Limb (tissue), 2 donors: ENCODE results near the gene YBX2.

Experiments used
- DNase-seq, 2 donors: peaks; one replicate each; pipeline ENCODE4 v3.0.0-alpha.2; 2016; ENCODE audit errors: extremely low spot score in 2 of 2

The YBX2 gene

GRCh38 chr17:7323731-7324437 is 29.4 kb upstream of the YBX2 start:
- DNase-seq, result peak in 1 of 2 donors; percentile 77

DNA sequence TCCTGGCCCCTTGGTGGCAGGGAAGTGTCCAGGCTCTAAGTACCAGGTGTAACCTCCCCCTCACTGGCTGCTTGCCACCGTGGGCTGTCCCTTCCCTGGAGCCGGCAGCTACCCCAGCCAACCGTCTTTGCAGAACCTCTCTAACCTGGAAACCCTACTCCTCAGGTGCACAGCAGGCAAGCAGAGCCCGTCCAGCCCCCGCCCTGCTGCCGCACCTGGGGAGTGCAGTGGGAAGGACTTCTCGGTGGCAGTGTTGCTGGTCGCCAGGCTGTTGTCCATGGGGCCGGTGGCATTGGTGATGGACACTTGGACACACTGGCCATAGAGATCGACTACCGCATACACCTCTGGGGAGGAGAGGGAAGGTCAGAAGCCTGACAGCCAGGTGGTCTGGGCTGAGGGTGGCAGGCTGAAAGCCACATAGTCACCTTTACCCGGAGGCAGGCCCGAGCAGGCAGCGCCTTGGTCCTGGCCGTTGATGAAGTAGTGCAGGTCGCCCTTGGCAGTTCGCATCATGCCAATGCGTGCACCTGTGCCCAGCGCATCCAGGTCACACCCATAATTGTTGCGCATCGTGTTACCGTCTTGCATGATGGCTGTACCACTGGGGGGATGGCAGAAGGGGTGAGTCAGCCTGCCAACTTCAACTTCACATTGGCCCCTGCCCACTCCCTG is 28.2 kb upstream of the YBX2 start:
- no peak for DNase-seq

- DNase-seq, result no peak
Observed at GRCh38 chr17:7321466-7321865, 27.0 kb upstream of the YBX2 start.

- DNase-seq, result no peak
Observed at GRCh38 chr17:7318121-7318860, 23.9 kb upstream of the YBX2 start.

DNA sequence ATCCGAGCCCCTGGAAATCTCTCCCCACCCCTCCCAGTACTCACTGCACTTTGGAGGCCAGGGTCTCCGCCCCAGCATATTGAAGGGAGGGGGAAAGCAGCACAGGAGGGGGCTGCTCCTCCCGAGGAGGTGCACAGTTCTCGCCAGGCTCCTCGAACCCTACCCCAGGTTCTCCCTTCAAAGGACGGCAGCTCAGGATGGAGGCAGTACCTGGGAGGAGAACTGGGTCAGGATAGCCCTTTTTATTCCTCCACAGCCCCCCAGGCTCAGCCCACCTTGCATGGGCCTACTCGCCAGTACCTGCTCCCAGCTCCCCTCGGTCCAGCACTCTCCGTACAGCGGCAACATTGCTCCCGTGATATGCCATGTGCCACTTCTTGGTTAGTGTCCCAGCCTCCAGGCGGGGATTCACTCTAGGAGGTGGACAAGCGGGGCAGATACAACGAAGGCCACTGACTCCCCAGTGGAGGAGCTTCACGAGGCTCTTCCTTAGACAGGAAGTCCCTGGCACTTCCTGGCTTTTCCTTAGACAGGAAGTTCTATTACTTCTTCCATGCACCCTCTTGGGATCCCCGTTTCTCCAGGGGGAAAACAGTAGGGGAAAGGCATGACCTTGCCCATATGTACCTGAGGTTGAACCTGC is 22.8 kb upstream of the YBX2 start:
- DNase-seq, result no peak

DNA sequence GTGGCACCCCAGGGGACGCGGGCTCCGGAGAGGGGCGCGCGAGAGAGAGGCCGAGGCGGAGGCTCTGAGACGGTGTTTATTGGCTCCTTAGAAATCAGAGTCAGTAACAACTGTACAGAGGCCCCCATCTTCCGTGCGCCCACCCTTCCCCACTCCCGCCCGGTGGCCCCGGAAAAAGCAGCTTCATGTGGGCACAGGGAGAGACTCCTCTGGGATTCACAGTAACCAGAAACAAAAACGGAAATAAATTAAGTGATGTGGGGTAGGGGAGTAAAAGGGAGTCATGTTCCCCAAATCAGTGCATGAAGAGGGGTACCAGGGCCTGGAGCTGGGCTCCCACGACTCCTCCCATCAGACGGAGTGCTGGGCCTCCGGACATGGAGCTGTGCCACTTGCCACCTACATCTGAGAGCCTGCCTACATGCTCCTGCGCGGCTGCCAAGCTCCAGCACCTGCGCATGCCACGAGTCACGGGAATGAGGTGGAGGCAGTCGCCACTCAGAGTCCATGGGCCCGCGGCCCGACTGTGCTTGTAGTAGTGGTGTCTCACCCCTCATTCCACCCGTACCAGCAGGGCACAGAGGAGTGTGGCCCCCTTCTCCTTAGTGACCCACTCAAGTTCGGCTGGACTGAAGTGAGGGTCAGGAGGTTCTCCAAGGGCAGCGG is 21.3 kb upstream of the YBX2 start:
- no peak for DNase-seq

- DNase-seq, result peak; percentile 84 to 95
Observed at GRCh38 chr17:7314719-7315569, 20.5 kb upstream of the YBX2 start, which contains the start of gene GPS2. Gene GPS2 (minus strand): TSS chr17:7315360. CDS start chr17:7315052, 308 bp downstream.

DNA sequence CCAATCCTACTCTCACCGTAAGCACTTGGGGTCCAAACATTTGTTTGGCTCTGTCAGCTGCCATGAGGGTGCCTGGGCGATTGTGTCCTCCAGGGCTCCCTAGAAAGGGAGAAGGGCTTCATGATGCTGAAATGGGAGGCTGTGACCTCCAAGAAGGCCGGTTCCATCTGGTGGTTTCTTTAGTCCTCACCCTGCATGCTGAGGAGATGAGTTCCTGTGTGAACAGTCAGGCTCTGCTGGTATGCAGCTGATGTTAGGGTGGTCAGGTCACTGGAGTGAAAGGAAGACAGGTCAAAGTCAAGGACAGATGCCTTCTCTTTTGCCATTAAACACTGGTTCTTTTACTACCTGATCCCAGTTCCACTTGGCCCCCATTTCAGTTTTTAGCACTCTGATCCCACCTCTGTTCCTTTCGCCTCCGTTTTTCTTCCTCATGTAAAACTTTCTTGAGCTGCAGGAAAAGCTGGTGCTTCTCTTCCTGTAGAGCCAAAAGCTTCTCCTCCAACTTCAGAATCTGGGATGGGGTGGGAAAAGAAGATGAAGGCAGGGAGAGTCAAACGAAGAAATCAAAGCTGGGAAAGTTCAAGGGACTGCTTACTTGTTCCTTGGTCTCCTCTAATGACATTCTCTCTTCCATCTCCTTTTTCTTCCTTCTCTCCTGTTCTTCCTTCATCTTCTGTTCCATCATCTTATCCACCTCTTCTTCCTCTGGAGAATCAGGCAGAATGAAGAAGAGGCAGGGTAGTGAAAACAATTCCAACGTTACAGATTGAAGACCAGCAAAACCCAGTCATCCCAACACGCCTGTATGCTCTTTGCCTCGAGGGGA is 19.7 kb upstream of the YBX2 start:
- DNase-seq, result no peak

GRCh38 chr17:7313088-7313889 is 18.9 kb upstream of the YBX2 start:
- no peak for DNase-seq

GRCh38 chr17:7312432-7313087 is 18.1 kb upstream of the YBX2 start:
- no peak for DNase-seq

DNA sequence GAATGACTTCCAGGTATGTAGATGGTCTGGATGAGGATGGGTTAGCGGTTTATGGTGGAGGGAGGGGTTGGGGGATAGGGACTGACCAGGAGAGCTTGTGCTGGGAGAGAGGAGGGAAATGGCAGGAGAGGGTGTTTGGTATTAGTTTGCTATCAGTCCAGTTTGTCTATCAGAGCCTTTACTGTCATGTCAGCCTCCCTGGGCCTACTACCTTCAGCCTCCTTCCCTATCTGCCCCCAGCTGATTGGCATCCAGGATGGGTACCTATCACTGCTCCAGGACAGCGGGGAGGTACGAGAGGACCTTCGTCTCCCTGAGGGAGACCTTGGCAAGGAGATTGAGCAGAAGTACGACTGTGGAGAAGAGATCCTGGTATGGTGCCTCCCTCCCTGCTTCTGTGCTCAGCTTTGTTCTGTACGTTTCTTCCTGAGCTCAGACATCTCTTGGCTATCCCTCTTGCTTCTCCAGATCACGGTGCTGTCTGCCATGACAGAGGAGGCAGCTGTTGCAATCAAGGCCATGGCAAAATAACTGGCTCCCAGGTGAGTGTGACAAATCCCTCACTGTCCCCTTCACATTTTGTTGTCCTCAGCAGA is 16.8 kb upstream of the YBX2 start:
- DNase-seq, result no peak

GRCh38 chr17:7309628-7310027 is 15.2 kb upstream of the YBX2 start:
- no peak for DNase-seq

DNA sequence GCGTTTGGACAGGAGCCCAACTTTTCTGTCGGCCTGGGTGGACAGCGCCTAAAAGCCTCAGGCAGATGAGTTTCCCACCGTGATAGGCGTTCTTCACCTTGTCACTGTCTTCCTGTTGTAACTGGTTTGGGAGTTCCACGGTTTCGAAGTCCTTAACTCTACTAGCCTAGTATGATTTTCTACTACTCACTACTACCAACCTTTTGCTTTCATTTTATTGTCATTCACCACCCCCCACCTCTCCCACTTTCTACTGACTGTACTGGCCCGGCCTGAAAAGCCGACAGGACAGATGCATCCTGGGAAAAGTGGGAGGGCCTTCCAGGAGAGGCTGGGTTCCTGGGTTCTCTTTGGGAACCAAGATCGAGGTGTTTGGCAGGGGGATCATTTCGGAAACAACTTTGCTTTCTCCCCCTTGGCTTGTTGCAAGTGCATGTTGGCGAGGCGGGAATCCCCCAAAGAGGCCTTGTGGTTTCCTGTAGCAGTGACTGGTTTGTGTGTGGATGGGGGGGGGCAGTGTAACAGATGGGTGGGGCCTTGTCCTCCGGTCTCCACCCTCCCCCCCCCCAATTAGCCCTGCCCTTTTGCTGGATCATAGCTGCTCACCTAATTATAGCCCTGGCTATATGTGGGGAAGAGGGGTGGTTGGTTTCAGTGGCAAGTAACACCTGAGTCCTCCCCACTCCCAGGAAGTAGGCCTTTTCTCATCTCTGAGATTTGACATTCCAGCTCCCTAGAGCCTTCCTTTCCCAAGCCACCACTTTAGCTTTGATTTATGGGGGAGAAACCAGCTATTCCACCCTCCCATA is 14.4 kb upstream of the YBX2 start:
- DNase-seq, result peak; percentile 54 to 76

DNA sequence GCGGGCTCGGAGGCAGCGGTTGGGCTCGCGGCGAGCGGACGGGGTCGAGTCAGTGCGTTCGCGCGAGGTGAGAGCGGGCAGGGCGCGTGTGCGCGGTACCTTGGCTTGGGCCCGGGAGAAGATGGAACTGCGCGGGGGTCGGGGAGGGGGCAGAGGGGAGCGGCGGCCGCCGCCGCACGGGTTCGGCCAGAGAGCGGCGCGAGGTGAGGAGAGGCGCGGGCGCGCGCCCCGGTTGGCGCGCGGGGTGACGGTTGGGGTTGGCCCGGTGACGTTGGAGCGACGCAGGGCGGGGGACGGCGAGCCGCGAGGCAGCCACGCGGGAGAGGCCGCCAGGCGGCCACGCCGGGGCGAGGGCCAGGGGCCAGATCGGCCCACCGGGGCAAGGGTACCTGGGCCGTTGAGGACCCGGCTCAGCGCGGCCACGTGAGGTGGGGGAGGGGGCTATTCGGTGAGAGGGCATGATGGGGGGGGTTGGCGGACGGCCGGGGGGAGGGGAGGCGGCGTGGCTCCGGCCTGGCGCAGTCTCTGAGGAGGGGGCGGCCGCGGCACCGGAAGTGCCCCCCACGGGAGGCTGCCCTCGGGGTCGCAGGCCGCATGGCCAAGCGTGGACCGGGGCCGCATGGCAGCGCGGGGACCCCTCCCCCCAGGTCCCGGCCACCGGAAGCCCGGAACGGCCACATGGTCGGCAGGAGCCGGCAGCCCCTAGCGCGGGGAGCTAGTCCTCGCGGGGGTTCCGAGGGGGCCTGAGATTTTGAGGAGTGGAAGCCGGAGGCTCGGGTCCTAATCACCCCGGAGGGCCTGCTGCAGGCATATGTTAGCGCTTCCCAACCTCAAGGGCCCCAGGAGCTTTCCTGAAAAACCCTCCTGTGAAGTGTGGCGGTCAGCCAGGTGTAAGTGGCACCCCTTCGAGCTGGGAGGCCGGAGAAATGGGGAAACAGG is 13.5 kb upstream of the YBX2 start:
- no peak for DNase-seq

DNA sequence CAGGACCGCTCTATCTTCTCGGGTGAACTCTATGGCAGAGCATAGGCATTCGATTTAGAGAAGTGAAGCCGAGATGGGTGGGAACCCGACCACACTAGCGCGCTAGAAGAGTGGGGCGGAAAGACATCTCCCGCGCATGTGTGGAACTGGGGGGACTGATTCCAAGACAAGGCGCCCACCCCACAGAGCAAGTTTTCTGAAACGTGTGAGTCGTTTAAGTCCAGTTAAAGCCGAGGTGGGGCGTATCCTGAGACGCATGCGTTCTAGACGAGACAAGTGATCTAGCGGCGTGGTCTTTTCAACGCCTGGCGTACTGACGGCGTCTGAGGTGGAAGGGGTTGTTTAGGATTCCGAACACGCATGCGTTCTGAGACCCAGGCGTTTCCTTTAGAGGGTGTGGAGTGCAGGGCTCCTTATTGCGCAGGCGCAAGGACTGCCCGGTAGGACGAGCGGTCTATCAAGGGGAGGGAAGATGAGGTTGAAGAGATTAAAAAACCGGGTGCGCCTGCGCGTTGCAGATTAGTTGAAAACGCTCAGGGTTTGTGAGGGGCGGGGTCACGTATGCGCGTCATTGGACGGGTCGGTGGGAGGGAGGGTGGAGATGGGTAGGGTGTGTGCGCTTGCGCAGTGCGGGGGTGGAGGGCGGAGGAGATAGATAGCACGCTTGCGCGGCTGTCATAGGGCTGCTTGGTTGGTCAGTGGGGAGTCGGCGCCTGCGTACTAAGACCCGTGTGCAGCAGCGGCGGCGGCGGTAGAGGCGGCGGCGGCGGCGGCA is 12.7 kb upstream of the YBX2 start, which contains the start of gene EIF5A:
TSS of gene EIF5A (plus strand) at position 718 of the 775 bp plus-strand sequence. CDS start 2,008 bp downstream, outside the sequence.
- DNase-seq, result peak; percentile 100
